K562 (cell line): Measurements from ENCODE around the gene PIGB. TPM values are rescaled to one million over a fixed set of nuclear protein-coding genes. Genes with fewer than 3 reads are reported as not detected.
A peak's percentile ranks its signal among the peaks of the same experiment; 100 is the strongest.

Experiments used
- CBX5 ChIP-seq: IDR thresholded peaks from 2 replicates; pipeline ENCODE4 v1.6.1; 2014; ENCODE audit warnings: low read depth, borderline replicate concordance
- CC2D1A ChIP-seq: fragments of 450-650 bp; IDR thresholded peaks from 2 replicates; pipeline ENCODE4 v1.6.1; 2017; ENCODE audit warnings: mild to moderate bottlenecking
- CHD2 ChIP-seq: IDR thresholded peaks from 2 replicates; pipeline ENCODE4 v1.6.1; 2011; ENCODE audit warnings: low read depth, low read length
- GABPA ChIP-seq: fragments of 200-800 bp; sonication (Bioruptor generic); conservative IDR thresholded peaks from 2 replicates; pipeline ENCODE4 v1.6.1; 2016; ENCODE audit warnings: low read depth, missing genetic modification characterization, missing compliant biosample characterization
- HEY1 ChIP-seq: fragments of 250-450 bp; sonication (Bioruptor Pico); IDR thresholded peaks from 2 replicates; pipeline ENCODE4 v1.5.0; 2020; ENCODE audit warnings: mild to moderate bottlenecking, moderate library complexity, borderline replicate concordance
- HIVEP1 ChIP-seq: fragments of 250-450 bp; sonication (Bioruptor Pico); IDR thresholded peaks from 2 replicates; pipeline ENCODE4 v1.4.0; 2020; ENCODE audit warnings: mild to moderate bottlenecking
- HMG20A ChIP-seq: fragments of 450-650 bp; formaldehyde crosslinking; conservative IDR thresholded peaks from 2 replicates; pipeline ENCODE4 v1.4.0; 2020; ENCODE audit warnings: mild to moderate bottlenecking, mixed read lengths
- HNRNPLL ChIP-seq: fragments of 200-400 bp; formaldehyde crosslinking; IDR thresholded peaks from 2 replicates; pipeline ENCODE4 v1.6.1; 2017; ENCODE audit warnings: low read length, low read depth, mild to moderate bottlenecking; ENCODE audit not compliant: poor library complexity, severe bottlenecking
- MECOM ChIP-seq: fragments of 250-450 bp; sonication (Bioruptor Pico); IDR thresholded peaks from 2 replicates; pipeline ENCODE4 v1.8.0; 2022; ENCODE audit warnings: inconsistent platforms
- MED1 ChIP-seq: sonication (generic); formaldehyde crosslinking; IDR thresholded peaks from 2 replicates; pipeline ENCODE4 v1.8.1; 2023; ENCODE audit warnings: missing genetic modification reagents, borderline replicate concordance
- MTA3 ChIP-seq: fragments of 450-650 bp; formaldehyde crosslinking; IDR thresholded peaks from 2 replicates; pipeline ENCODE4 v1.6.1; 2017; ENCODE audit warnings: mild to moderate bottlenecking, borderline replicate concordance
- NFATC3 ChIP-seq: fragments of 450-650 bp; IDR thresholded peaks from 2 replicates; pipeline ENCODE4 v1.6.1; 2017; ENCODE audit warnings: mild to moderate bottlenecking
- NR3C1 ChIP-seq: sonication (generic); formaldehyde crosslinking; IDR thresholded peaks from 2 replicates; pipeline ENCODE4 v1.8.1; 2022; ENCODE audit warnings: missing genetic modification reagents
- SNAPC5 ChIP-seq: fragments of 250-450 bp; sonication (Bioruptor Pico); IDR thresholded peaks from 2 replicates; pipeline ENCODE4 v1.8.0; 2021; ENCODE audit warnings: moderate library complexity, mild to moderate bottlenecking, inconsistent platforms
- SREBF2 ChIP-seq: sonication (generic); formaldehyde crosslinking; IDR thresholded peaks from 2 replicates; pipeline ENCODE4 v1.4.0; 2020; ENCODE audit warnings: mild to moderate bottlenecking, missing genetic modification reagents
- TFE3 ChIP-seq: fragments of 450-650 bp; formaldehyde crosslinking; IDR thresholded peaks from 2 replicates; pipeline ENCODE4 v1.4.0; 2020; ENCODE audit warnings: mild to moderate bottlenecking, mixed read lengths
- USF1 ChIP-seq: sonication (generic); formaldehyde crosslinking; IDR thresholded peaks from 2 replicates; pipeline ENCODE4 v1.9.0; 2022; ENCODE audit warnings: mild to moderate bottlenecking, missing genetic modification reagents
- ZBTB2 ChIP-seq: fragments of 450-650 bp; IDR thresholded peaks from 2 replicates; pipeline ENCODE4 v1.6.1; 2016; ENCODE audit warnings: antibody characterized with exemption
- ZBTB43 ChIP-seq: sonication (generic); formaldehyde crosslinking; IDR thresholded peaks from 2 replicates; pipeline ENCODE4 v1.8.0; 2023; ENCODE audit warnings: mild to moderate bottlenecking, missing genetic modification reagents
- ZBTB9 ChIP-seq: fragments of 450-650 bp; formaldehyde crosslinking; IDR thresholded peaks from 2 replicates; pipeline ENCODE4 v1.4.0; 2020; ENCODE audit warnings: mild to moderate bottlenecking, moderate library complexity
- ZNF124 ChIP-seq: sonication (generic); formaldehyde crosslinking; IDR thresholded peaks from 2 replicates; pipeline ENCODE4 v1.8.1; 2022; ENCODE audit warnings: missing genetic modification reagents
- ZNF23 ChIP-seq: fragments of 250-450 bp; sonication (Bioruptor Pico); IDR thresholded peaks from 2 replicates; pipeline ENCODE4 v1.4.0; 2020; ENCODE audit warnings: mild to moderate bottlenecking
- ZNF274 ChIP-seq: IDR thresholded peaks from 2 replicates; pipeline ENCODE4 v1.6.1; 2011; ENCODE audit warnings: low read depth, mild to moderate bottlenecking, low read length, moderate library complexity, borderline replicate concordance
- polyA plus RNA-seq, 8 experiments: library from polyadenylated mRNA; depleted of rRNA in 4 of 8; stranded (reverse) in 5 of 8; unstranded in 3 of 8; fragments of >200 nt; fragmentation: Nextera tagmentation in 2 of 8; fragmentation: Illumina TruSeq in 1 of 8; extraction: Ambion mirVana in 2 of 8; extraction: Trizol in 1 of 8; gene quantifications; 2 replicates each; pipeline versions ENCODE4 v1.2.1 to v1.2.3, GENCODE V29; 2011 to 2014; ENCODE audit warnings: inconsistent platforms in 1 of 8, missing spikeins in 1 of 8
- total RNA-seq, 7 experiments: library from RNA; depleted of rRNA in 6 of 7; stranded (reverse); fragments of >200 nt in 6 of 7; fragmentation: Illumina TruSeq in 2 of 7; extraction: Trizol in 2 of 7; gene quantifications; 2 replicates each; pipeline versions ENCODE4 v1.2.1 to v1.2.3, GENCODE V29; 2011 to 2021; ENCODE audit warnings: low replicate concordance in 1 of 7

Gene PIGB
- total and polyA plus RNA-seq, 9 of the 15 experiments (the other 6 are each of a cell fraction or from before 2014, with no cell fraction given), result 9.9 to 32.3 (median 18.2) TPM

GRCh38 chr15:55290528-55291057 lies 28.4 kb upstream of the PIGB start (continued):
- peak; percentile 84 for TF ChIP-seq CC2D1A
- TF ChIP-seq NR3C1 (CRISPR knock-in tag), result no peak
- TF ChIP-seq GABPA (tag), result no peak
- no peak for TF ChIP-seq NFATC3
- TF ChIP-seq ZBTB43, result no peak
- TF ChIP-seq HEY1 (CRISPR knock-in tag), result no peak
- TF ChIP-seq MED1 (CRISPR knock-in tag), result no peak
- TF ChIP-seq MECOM (CRISPR knock-in tag), result no peak
- no peak for TF ChIP-seq TFE3 (CRISPR knock-in tag)
- TF ChIP-seq HIVEP1 (CRISPR knock-in tag), result no peak
- no peak for TF ChIP-seq SREBF2 (CRISPR knock-in tag)
- TF ChIP-seq ZBTB9 (CRISPR knock-in tag), result no peak
- no peak for TF ChIP-seq MTA3
- no peak for TF ChIP-seq USF1 (CRISPR knock-in tag)
- no peak for TF ChIP-seq CHD2
- no peak for TF ChIP-seq ZNF124 (CRISPR knock-in tag)
- TF ChIP-seq CBX5, result no peak
- TF ChIP-seq SNAPC5, result no peak
- TF ChIP-seq ZBTB2, result no peak
- peak; percentile 53 for TF ChIP-seq HNRNPLL
- no peak for TF ChIP-seq ZNF274
- TF ChIP-seq ZNF23, result no peak
- no peak for TF ChIP-seq HMG20A
